ENCODE results near the gene NDUFAB1. TPM values are rescaled to one million over a fixed set of nuclear protein-coding genes. Genes with fewer than 3 reads are reported as not detected.
A peak's percentile ranks its signal among the peaks of the same experiment; 100 is the strongest.

The NDUFAB1 gene
- total and polyA plus RNA-seq, 2 of the 13 experiments (the other 11 are each of a cell fraction or from before 2014, with no cell fraction given), result 221 to 601 TPM

- Histone ChIP-seq H3K79me2 (ENCODE audit: insufficient read depth, low read length) (no peaks in the 10 kb centered on the region), H3K9me3 (ENCODE audit: low read length) (no peaks in the 10 kb centered on the region), H4K20me1 (ENCODE audit: insufficient read depth, low read length) (0 out of 2 replicates have a peak, but pooled peaks cover 5% of the 10 kb centered on the region), H3K4me1 (ENCODE audit: insufficient read depth, low read length) (no peaks in the 10 kb centered on the region), H3K27ac (ENCODE audit: extremely low read length, insufficient read depth, low read length) (no peak overlapping the region), H3K4me3 (replicated peaks in 1 of 3; ENCODE audit: insufficient read depth in 1 of 3, low read depth in 2 of 3, low read length in 3 of 3) (no peak overlapping the region), H2AFZ (ENCODE audit: low read length) (no peak overlapping the region), H3K9ac (ENCODE audit: insufficient read depth, low read depth, low read length) (no peak overlapping the region), H3K27me3 (ENCODE audit: control insufficient read depth in 1 of 2, insufficient read depth in 2 of 2, low read length in 2 of 2) (no peaks in the 10 kb centered on the region), H3K36me3 (replicated peaks in 1 of 2; ENCODE audit: control insufficient read depth in 1 of 2, insufficient read depth in 2 of 2, low read length in 2 of 2) (peaks cover 36 to 67% of the 10 kb centered on the region in 2 experiments), H3K4me2 (ENCODE audit: low read depth, low read length) (no peak overlapping the region)
- ChIA-PET POLR2A (interaction anchor here (0.6 to 0.8 kb wide), 2 partner anchors 11 to 39 kb away, joined by 3 to 4 read pairs; no protein-coding TSS in a partner anchor), CTCF (ENCODE audit: low intra/inter-chr PET ratio, low total read pairs) (no interaction called here)
- peak; percentile 55 for TF ChIP-seq AGO2 (optimal IDR thresholded peaks at IDR 0.05; ENCODE audit: low read depth, low read length)
- TF ChIP-seq POLR2G (IDR thresholded peaks at IDR 0.05; ENCODE audit: low read depth, low read length), result peak; percentile 26; the same call in 1 of the 2 replicates
- TF ChIP-seq THAP8 (CRISPR knock-in tag; IDR thresholded peaks at IDR 0.05; ENCODE audit: borderline replicate concordance), result no peak
- TF ChIP-seq, protein P1, sequence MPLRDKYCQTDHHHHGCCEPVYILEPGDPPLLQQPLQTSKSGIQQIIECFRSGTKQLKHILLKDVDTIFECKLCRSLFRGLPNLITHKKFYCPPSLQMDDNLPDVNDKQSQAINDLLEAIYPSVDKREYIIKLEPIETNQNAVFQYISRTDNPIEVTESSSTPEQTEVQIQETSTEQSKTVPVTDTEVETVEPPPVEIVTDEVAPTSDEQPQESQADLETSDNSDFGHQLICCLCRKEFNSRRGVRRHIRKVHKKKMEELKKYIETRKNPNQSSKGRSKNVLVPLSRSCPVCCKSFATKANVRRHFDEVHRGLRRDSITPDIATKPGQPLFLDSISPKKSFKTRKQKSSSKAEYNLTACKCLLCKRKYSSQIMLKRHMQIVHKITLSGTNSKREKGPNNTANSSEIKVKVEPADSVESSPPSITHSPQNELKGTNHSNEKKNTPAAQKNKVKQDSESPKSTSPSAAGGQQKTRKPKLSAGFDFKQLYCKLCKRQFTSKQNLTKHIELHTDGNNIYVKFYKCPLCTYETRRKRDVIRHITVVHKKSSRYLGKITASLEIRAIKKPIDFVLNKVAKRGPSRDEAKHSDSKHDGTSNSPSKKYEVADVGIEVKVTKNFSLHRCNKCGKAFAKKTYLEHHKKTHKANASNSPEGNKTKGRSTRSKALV (CRISPR knock-in tag; IDR thresholded peaks at IDR 0.05), result no peak
- in situ Hi-C loops (cut with HindIII; ENCODE audit: extremely low pct_ligation_motif_present, low pct_unique_long_range_greater_than_20kb), result no loop called here
- WGBS (ENCODE audit: low lambda C conversion rate), result 93% methylated on average over 5 of the region's 5 CpGs
- no TSS peak for BruUV-seq (replicated peaks)
- intact Hi-C loops (cut with micrococcal nuclease; ENCODE audit: unreplicated experiment), result no loop called here
- FAIRE-seq, result no peak
- no peak for ATAC-seq
- DNase-seq (ENCODE audit: low spot score), result no peak
Measured at GRCh38 chr16:23578101-23578830, 17.9 kb downstream of the NDUFAB1 start.

Data from HepG2 (cell line).